Bronchial epithelial cell (primary cell): ENCODE data around the gene KRT1. TPM values are rescaled to one million over a fixed set of nuclear protein-coding genes. Genes with fewer than 3 reads are reported as not detected.

Source experiments
- DNase-seq: peaks from one replicate; pipeline ENCODE4 v3.0.0-alpha.2; 2010; ENCODE audit warnings: low read depth
- FAIRE-seq: peaks from 2 replicates; lab custom pipeline; 2011; peaks lifted over from hg19 to GRCh38; lab: Jason Lieb, UNC
- H3K27me3 ChIP-seq: 2 replicates; pipeline ENCODE4 v1.5.1; 2011; ENCODE audit warnings: low read length; ENCODE audit not compliant: control insufficient read depth, insufficient read depth
- H3K36me3 ChIP-seq: 2 replicates; pipeline ENCODE4 v1.5.1; 2011; ENCODE audit warnings: low read length; ENCODE audit not compliant: control insufficient read depth, insufficient read depth
- H3K4me3 ChIP-seq: 2 replicates; pipeline ENCODE4 v1.5.1; 2011; ENCODE audit warnings: mild to moderate bottlenecking, low read depth, low read length, control low read depth
- CTCF ChIP-seq: IDR thresholded peaks from 2 replicates; pipeline ENCODE4 v1.5.1; 2011; ENCODE audit warnings: mild to moderate bottlenecking, moderate library complexity, low read length, control low read depth, inconsistent platforms; ENCODE audit not compliant: insufficient read depth, severe bottlenecking
- total RNA-seq: library from RNA; depleted of rRNA; stranded (reverse); fragments of >200 nt; gene quantifications from 2 replicates; pipeline ENCODE4 v1.2.1, GENCODE V29; 2014

The KRT1 gene
- total RNA-seq, 1 donor from 2014 or later, result not detected

- Histone ChIP-seq H3K4me3 (no peak overlapping the region), H3K36me3 (no peaks in the 10 kb centered on the region), H3K27me3 (peaks cover 4% of the 10 kb centered on the region)
- no peak for TF ChIP-seq CTCF
- no peak for DNase-seq
- no peak for FAIRE-seq
These were observed 13.7 kb downstream of the KRT1 start for GRCh38 chr12:52666471-52666870.

- FAIRE-seq, result no peak
- no peaks in the 10 kb centered on the region for H3K36me3 ChIP-seq
- no peak overlapping the region for H3K4me3 ChIP-seq
- no peak for DNase-seq
- TF ChIP-seq CTCF, result no peak
- H3K27me3 ChIP-seq, result peaks cover 4% of the 10 kb centered on the region
These were observed 16.8 kb downstream of the KRT1 start for GRCh38 chr12:52663420-52663819.

- Histone ChIP-seq H3K27me3 (peaks cover 4% of the 10 kb centered on the region), H3K4me3 (no peak overlapping the region), H3K36me3 (no peaks in the 10 kb centered on the region)
- DNase-seq (no peak), FAIRE-seq (no peak)
- no peak for TF ChIP-seq CTCF
These were observed 17.3 kb downstream of the KRT1 start for GRCh38 chr12:52662918-52663229.

- DNase-seq (no peak), FAIRE-seq (no peak)
- no peak for TF ChIP-seq CTCF
- no peak overlapping the region for H3K4me3 ChIP-seq
- peaks cover 4% of the 10 kb centered on the region for H3K27me3 ChIP-seq
- H3K36me3 ChIP-seq, result no peaks in the 10 kb centered on the region
These were observed 17.9 kb downstream of the KRT1 start for GRCh38 chr12:52662093-52662917.

- no peak overlapping the region for H3K4me3 ChIP-seq
- FAIRE-seq, result no peak
- no peaks in the 10 kb centered on the region for H3K36me3 ChIP-seq
- H3K27me3 ChIP-seq, result peaks cover 4% of the 10 kb centered on the region
- no peak for DNase-seq
- no peak for TF ChIP-seq CTCF
These were observed 18.5 kb downstream of the KRT1 start for GRCh38 chr12:52661668-52662067.
